H54 (cell line): ENCODE results near the gene GPR142.

ENCODE experiments used
- DNase-seq: peaks from one replicate; pipeline ENCODE4 v3.0.0; 2011; ENCODE audit warnings: low spot score, mixed read lengths; ENCODE audit not compliant: insufficient read length
- FAIRE-seq: peaks from 3 replicates; lab custom pipeline; 2011; peaks lifted over from hg19 to GRCh38; lab: Jason Lieb, UNC
- POLR2A ChIP-seq: IDR thresholded peaks from 2 replicates; pipeline ENCODE4 v1.6.1; 2011; ENCODE audit warnings: low read depth, mild to moderate bottlenecking, low read length

Gene GPR142

DNA sequence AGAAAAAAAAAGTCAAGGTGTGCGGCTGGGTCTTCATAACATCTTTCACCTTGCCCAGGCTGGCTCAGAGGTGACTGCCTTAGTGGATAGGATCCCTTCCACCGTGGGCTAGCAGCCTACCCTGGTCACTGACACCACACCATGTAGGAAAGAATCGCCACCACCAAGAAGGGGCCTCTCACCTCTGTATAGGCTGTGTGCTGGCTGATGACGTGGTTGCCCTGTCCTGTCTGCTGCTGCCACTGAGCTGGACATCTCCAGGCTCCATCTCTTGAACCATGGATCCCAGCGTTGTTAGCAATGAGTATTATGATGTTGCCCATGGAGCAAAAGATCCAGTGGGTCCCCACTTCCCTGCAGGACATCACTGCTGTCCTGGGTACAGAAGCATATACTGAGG, at the start of gene GPR142:
Gene GPR142, plus strand, starts transcription at position 301 of the 400 bp plus-strand sequence. CDS start 2,035 bp downstream, outside the sequence.
- no peak for TF ChIP-seq POLR2A
- FAIRE-seq: no peak
- DNase-seq: no peak

DNA sequence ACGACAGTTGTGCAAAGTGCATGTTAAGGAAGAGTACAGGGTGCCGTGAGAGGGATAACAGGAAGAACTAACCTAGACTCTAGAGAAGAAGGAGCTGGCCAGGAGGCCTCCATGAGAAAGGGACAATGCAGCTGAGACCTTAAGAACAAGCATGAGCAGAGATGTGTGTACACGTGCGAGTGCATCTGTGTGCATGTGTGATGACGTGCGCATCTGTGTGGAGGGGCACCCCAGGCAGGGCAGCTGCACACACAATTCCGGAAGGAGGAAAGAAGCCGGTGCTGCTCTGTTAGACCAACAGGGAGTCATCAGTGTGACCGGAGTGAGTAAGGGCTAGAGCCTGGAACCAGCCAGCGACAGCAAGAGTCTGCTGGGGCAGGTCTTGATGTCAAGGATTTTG, 48.9 kb upstream of the GPR142 start:
- TF ChIP-seq POLR2A: no peak
- FAIRE-seq (no peak), DNase-seq (no peak)

- DNase-seq (no peak), FAIRE-seq (no peak)
- TF ChIP-seq POLR2A: no peak
These were observed 42.8 kb upstream of the GPR142 start for GRCh38 chr17:74324521-74324920.

DNA sequence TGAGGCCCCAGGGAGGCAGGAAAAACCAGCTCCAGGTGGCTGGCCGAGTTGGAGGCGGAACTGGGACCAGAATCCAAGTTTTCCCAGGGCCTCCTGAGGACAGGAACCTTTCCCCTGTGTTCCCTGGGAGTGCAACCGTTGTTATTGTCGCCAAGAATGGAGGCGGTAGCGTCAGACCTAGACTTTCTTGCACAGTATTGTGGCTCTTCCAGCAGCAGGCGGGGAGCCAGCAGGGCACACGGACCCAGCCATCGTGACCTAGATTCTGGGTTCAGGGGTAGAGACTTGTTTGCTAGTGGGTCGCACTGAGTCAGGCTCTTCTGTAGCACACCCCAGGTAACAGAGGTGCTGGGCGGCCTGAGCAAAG, 41.9 kb upstream of the GPR142 start:
- TF ChIP-seq POLR2A: no peak
- no peak for FAIRE-seq
- no peak for DNase-seq

DNA sequence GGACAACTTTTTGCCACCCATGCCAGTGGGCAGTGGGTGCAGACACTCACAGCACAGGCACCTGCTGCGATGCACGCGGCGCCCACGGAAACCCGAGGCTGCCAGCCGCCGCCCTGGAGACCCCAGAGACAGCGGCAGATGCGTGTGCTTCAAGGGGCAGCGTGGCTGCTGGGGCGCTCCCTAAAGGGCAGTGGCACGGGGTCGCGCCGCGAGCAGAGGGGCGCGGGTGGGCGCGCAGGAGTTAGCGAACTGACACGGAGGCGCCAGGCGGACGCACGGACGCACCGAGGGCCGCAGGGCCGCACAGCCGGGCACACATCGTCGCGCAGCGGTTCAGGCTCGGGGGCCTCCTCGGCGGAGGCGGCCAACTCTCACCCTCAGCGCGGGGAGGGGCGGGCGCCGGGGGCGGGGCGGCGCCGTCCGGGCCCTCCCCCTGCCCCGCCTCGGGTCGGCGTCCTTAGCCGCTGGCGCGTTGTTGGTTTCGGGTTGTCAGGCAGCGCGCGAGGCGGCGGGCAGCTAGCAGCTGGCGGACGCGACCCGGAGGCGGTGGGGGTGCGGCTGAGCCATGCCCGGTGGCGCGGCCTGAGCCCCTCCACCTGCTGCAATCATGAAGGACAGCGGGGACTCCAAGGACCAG, 41.4 kb upstream of the GPR142 start, which contains the start of gene KIF19:
Gene KIF19, plus strand, starts transcription at position 484 of the 637 bp plus-strand sequence. Its CDS starts 124 bp downstream, at position 608.
- DNase-seq: no peak
- no peak for FAIRE-seq
- no peak for TF ChIP-seq POLR2A

DNA sequence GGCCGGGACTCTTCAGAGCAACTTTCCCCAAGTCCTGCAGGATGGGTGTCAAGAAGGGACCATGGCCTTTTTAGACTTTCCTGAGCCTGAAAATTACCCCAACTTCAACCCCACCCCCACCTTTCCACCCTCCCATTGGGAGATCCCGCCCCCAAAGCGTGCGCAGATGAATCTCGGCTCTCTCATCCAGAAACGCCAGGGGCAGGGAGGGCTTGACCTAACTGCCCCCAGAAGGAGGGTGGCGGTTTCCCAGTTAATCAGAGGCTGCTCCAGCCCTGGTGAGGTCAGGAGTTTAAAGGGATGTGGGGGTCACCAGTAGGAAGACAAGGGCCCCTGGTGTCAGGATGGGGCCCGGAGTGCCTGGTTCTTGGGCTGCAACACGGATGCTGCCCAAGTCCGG, 40.8 kb upstream of the GPR142 start:
- no peak for FAIRE-seq
- no peak for DNase-seq
- TF ChIP-seq POLR2A: no peak

DNA sequence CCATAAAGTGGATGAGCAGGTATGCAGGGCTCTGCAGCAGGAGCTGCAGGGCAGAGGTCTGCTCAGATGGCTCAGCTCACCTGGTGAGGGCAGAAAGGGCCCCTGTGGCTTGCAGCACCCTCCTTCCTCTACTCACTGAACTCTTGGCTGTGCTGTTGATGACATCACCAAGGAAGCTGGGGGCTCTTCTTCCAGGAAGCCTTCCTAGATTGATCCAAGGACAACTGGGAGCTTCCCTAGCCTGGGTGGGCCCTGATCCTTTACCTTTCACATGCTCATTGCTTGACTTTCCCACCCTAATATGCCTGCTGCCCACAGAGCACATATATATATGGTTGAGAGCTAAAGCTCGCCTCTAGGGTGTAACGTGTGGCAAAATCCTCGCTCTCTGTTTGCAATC, 38.8 kb upstream of the GPR142 start:
- TF ChIP-seq POLR2A: no peak
- FAIRE-seq: no peak
- DNase-seq: no peak

GRCh38 chr17:74329378-74329777, 37.9 kb upstream of the GPR142 start:
- no peak for FAIRE-seq
- DNase-seq: no peak
- no peak for TF ChIP-seq POLR2A

DNA sequence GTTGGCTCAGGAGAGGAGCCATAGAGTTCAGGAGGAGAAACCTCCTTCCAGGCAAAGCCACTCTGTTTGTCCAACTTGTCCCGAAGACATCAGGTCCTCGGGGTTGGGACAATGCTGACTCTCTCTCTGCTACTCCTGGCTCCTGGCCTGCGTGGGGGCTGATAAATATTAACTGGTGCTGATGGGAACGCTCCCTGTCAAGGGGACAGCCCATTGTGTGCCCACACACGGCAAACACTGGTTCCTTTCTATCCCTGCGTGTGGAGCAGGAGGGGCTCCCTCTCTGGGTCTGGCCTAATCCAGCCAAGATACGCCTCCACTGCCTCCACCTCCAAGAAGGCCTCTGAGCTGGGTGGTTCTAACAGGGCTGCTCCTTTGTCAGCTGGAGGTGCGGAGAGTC, 36.9 kb upstream of the GPR142 start:
- no peak for TF ChIP-seq POLR2A
- DNase-seq: no peak
- no peak for FAIRE-seq

DNA sequence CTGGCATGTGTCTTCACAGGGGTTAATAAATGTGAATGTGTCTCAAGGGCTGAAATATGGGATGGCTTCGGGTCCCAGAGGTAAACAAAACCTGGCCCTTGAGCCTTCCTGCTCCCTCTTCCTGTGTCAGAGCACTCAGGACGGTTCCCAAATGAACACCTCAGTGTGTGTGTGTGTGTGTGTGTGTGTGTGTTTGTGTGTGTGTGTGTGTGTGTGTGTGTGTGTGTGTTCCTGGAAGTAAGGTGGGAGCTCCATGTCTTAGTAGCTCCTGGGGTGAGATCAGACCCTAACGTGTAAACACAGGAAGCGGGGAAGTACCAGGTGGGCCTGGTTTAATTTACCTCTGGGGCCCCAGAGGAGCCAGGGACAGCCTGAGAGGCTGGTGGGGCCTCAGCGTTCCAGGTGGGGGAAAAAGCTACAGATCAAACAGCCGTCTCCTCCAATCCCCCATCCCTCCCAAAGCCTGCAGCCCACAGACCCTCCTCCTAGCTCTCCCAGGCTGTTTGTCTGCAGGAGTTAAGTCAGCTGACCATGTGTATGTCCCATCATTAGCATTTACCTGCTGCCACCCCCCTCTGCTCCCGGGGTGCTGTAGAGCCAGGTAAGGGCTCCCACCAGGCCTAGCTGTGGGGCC, 35.2 kb upstream of the GPR142 start:
- no peak for DNase-seq
- no peak for TF ChIP-seq POLR2A
- FAIRE-seq: no peak

GRCh38 chr17:74332763-74333283, 34.5 kb upstream of the GPR142 start:
- TF ChIP-seq POLR2A: no peak
- FAIRE-seq (no peak), DNase-seq (no peak)

DNA sequence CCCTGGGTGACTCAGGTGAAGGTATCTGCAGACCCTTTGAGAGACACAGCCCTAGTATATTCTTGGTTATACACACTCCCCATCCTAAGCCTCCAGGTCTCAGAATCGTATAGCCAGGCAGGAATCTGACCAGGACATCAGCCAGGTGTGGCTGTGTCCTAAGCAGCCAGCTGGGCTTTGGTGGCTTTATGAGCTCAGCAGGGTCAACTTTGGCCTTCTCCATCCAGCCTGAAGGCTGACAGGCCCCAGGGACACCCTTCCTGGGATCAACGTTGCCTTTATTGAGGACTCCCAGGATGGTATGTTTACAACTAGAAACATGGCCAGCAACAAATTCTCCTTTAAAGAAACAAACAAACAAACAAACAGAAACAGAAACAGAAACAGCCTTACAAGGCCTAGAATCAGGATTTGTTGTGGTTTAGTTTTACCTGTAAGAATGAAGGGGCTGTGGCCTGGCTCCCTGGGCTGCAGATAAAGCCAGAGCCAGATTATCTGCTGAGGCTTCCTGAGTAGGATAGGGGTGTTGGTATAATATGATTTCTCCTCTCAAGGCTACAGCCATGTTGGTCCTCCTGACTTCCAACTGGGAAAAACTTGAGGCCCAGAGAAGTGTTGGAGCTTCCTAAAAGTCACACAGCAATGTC, 32.8 kb upstream of the GPR142 start:
- FAIRE-seq (no peak), DNase-seq (no peak)
- TF ChIP-seq POLR2A: no peak

- TF ChIP-seq POLR2A: no peak
- FAIRE-seq (no peak), DNase-seq (no peak)
These were observed 31.7 kb upstream of the GPR142 start for GRCh38 chr17:74335529-74336062.

- FAIRE-seq: no peak
- no peak for DNase-seq
- TF ChIP-seq POLR2A: no peak
These were observed 31.0 kb upstream of the GPR142 start for GRCh38 chr17:74336307-74336706.

GRCh38 chr17:74337834-74338500, 29.3 kb upstream of the GPR142 start:
- no peak for TF ChIP-seq POLR2A
- FAIRE-seq (no peak), DNase-seq (no peak)
